Stimulated activated CD8-positive, alpha-beta memory T cell treated with anti-CD3 and anti-CD28 coated beads, Interleukin-15, amount 100 ng/mL, for 24 hours (primary cell): ENCODE measurements around the gene CYLD.

Experiments used
- DNase-seq: peaks from one replicate; pipeline ENCODE4 v3.0.0-alpha.2; 2020; ENCODE audit warnings: low read depth

CYLD gene

GRCh38 chr16:50740736-50741135 lies 1.1 kb upstream of the CYLD start:
- no peak for DNase-seq

DNA sequence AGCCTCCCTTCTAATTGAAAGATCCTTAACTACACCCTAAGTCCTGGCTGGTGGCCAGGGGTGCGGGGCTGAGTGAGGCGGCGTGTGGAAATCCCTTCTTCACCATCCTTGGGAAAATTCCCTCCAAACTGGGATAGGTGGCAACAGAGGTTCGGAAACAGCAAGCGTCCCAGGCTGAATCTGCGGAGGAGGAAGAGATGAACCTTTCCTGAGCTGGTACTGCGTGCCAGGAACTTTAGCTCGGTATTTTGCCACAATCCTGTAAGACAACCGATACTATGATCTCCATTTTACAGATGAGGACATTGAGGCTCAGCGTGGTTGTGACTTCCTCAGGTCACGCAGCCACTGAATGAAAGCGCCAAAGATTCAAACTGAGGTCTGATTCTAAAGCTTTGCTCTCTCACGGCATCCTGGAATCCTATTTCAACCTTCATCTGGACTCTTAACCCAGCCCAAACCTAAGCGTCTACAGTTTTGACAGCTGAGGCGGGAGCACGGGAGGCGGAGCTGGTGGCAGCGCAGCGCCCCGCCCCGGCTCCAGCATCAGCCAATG lies 583 bp upstream of the CYLD start:
- no peak for DNase-seq

DNA sequence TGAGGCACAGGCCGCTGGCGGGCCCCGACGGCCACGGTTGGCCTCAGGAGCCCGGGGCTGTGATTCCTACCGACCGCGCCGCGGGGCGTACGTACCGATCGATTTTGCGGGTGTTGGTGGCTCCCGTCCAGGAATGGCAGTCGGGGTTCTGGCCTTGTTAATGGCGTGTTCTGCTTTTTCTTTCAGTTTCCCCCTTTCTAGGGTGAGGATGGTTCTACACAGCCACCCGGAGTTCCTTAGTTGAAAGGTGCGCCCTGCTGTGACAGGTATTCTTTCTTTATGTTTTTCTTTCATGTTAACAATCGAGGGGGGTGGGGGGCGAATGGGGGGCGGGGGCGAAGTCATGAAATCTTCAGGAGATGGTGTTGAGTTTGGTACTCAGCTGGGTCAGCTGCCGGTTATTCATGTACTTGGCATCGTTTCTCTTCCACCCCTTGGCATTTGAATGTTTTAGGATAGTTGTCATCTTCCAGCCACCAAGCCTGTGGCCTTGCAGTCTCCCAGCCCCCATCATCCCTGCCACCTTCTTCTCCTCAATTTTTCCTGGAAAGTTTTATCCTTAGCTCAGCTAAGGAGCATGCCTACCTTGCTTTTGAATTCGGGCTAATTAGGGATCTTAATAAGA lies 802 bp downstream of the CYLD start:
- no peak for DNase-seq

DNA sequence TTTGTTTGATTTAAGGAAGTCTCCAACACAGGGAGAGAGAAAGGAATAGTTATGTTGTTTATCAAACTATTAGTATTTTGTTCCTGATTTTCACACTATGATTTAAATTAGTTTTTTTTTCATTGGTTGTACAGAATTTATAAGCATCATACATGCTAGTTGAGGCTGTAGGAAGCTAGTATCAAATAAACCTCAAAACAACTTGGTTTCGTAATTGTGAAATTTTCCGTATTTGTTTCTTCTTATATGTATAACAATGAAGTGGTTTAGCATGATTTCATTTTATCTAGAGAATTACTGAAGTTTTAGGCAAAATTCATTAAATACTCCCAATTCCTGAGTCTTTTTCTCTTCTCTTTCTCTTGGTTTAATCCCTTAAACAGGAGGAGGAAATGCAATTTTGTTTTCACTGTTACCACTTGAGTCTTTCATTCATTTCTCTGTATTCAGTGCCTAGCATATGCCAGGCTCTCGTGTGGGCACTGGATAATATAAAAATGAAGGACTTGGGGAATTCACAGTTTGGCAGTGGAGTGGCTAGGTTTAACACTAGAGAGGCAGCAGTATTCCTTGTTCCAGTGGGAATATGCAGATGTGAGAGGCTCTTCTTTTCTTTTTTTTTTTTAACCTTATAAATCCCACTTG lies 1.8 kb downstream of the CYLD start:
- no peak for DNase-seq

DNA sequence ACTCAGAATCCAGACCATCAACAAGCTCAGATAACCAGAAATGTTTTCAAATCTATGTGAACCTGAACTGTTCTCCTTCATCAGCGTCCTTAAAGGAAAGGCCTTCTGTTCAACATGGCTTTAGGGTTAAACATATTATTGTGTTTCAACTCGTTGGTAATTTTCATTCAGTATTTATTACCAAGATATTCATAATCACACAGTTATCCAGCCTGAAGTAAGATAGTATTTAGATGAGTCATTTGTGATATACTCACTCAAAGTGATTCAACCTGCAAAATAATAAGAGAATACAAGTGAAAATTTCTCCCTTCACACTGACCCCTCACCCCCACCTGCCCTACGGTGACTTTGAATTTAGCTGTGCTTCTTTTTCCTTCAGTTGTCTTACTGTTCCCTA lies 3.0 kb downstream of the CYLD start:
- DNase-seq = no peak

DNA sequence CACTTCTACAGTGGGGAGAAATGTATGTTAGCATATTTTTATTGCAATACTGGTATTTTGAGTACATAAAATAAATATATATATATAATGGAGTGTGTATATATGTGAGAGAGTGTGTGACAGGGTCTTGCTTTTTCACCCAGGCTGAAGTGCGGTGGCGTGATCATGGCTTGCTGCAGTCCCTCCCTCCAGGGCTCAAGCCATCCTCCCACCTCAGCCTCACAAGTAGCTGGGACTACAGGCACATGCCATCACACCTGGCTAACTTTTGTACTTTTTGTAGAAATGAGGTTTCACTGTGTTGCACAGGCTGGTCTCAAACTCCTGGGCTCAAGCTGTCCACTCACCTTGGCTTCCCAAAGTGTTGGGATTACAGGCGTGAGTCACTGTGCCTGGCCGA lies 4.1 kb downstream of the CYLD start:
- DNase-seq = no peak

- no peak for DNase-seq
Measured at GRCh38 chr16:50747207-50747956, 5.5 kb downstream of the CYLD start.

- DNase-seq = no peak
Measured at GRCh38 chr16:50751528-50751927, 9.6 kb downstream of the CYLD start.

- DNase-seq = no peak
Measured at GRCh38 chr16:50752471-50753235, 10.8 kb downstream of the CYLD start.

DNA sequence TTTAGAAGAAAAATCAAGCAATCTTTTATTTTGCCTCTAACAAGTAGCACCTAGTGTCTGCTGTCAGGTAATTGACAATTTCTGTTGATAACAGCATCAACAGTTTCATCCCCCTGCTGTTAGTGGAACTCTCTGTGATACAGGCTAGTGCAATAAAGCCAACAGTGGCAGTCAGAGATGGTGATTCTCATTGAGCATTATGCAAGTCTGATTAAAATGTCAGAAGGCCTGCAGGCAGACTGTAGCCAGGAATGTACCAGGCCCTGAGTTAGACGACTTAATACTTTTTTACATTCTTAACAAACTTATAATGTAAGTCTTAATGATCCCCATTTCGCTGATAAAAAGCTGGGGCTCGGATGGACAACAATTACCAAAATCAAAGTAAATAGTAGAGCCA lies 14.6 kb downstream of the CYLD start:
- no peak for DNase-seq

- no peak for DNase-seq
Measured at GRCh38 chr16:50761267-50761666, 19.4 kb downstream of the CYLD start.

GRCh38 chr16:50762241-50762640 lies 20.4 kb downstream of the CYLD start:
- DNase-seq = no peak

GRCh38 chr16:50763211-50763610 lies 21.3 kb downstream of the CYLD start:
- DNase-seq = no peak

DNA sequence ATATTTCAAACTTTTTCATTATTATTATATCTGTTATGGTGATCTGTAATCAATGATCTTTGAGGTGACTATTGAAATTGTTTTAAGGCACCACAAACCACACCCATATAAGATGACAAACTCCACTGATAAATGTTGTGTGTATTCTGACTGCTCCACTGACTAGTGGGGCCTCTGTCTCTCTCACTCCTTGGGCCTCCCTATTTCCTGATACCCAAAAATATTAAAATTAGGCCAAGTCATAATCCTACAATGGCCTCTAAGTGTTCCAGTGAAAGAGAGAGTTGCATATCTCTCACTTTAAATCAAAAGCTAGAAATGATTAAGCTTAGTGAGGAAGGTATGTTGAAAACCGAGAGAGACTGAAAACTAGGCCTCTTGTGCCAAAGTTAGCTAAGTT lies 23.4 kb downstream of the CYLD start:
- DNase-seq = no peak

DNA sequence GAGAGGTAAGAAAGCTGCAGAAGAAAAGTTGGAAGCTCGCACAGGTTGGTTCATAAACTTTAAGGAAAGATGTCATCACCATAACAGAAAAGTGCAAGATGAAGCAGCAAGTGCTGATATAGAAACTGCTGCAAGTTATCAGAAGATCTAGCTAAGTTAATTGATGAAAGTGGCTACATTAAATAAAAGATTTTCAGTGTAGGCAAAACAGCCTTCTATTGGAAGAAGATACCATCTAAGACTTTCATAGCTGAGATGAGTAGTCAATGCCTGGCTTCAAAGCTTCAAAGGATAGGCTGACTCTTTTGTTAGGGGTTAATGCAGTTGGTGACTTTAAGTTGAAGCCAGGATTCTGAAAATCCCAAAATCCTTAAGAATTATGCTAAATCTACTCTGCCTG lies 24.0 kb downstream of the CYLD start:
- DNase-seq = no peak

GRCh38 chr16:50767197-50767596 lies 25.3 kb downstream of the CYLD start:
- no peak for DNase-seq

DNA sequence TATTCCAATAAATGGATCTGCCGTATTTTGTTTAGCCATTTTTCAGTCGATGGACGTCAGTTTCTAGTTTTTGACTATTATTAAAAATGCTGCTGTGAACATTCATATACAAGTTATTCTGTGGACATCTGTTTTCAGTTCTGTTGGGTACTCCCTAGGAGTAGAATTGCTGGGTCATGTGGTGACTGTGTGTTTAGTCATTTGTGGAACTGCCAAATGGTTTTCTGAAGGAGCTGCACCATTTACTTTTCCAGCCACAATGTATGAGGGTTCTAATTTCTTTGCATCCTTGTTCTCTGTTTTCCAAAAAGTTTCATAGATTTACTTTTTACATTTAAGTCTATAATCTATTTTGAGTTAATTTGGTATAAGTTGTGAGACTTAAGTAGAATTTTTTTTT lies 29.5 kb downstream of the CYLD start:
- no peak for DNase-seq

GRCh38 chr16:50774405-50774804 lies 32.5 kb downstream of the CYLD start:
- DNase-seq = no peak

DNA sequence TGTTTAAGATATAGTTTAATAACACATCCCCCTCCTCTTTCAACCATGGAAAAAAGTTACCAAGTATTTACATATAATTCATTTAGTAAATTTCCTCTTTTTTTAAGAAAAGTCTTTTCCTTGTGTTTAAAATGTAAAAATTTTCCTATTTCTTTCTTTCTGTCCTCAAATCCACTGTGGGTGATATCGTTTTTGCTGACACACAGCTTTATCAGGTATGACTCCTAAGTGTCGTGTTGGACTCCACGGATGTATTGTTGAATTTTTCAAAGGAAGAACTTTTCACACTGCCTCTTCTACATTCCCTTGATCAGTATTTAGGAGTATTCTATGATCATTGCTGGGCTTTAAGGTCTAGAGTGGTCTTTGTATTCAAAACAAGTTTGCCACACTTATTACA lies 33.1 kb downstream of the CYLD start:
- no peak for DNase-seq

- no peak for DNase-seq
Measured at GRCh38 chr16:50776037-50776436, 34.2 kb downstream of the CYLD start.

- no peak for DNase-seq
Measured at GRCh38 chr16:50778284-50779163, 36.6 kb downstream of the CYLD start.
